ENCODE data around the gene LECT2.

The LECT2 gene

DNA sequence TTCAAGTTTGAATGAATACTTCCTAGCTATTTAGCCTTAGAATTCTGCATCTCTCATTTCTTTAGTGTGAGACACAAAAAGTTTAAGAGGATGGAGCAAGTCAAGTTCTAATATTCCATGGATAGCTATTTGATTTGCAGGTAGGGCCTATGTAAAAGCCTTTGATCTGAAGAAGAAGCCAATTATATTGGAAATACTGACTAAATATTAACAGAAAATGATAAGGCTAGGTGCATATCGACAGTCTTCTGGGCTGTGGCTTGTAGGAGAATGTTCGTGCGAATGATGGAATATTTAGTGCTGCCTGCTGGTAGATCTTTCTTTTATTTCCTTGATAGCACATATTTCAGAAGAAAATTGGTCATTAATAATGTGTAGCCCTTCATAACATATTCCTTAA lies at the start of gene LECT2:
TSS of gene LECT2 (minus strand) at position 85 of the 400 bp plus-strand sequence. CDS start 150 bp downstream, outside the sequence.
- no peak for TF ChIP-seq CTCF (conservative IDR thresholded peaks at IDR 0.05; ENCODE audit: low read depth, low read length)
- H3K4me3 ChIP-seq (ENCODE audit: low read depth, low read length), result no peak within 1 kb of the TSS
- no peak for DNase-seq (ENCODE audit: low read depth)

- DNase-seq (ENCODE audit: low read depth), result peak; percentile 48
- H3K4me3 ChIP-seq (ENCODE audit: low read depth, low read length), result no peak overlapping the region
- TF ChIP-seq CTCF (conservative IDR thresholded peaks at IDR 0.05; ENCODE audit: low read depth, low read length), result no peak
Measured at GRCh38 chr5:136004436-136004835, 49.7 kb upstream of the LECT2 start.

DNA sequence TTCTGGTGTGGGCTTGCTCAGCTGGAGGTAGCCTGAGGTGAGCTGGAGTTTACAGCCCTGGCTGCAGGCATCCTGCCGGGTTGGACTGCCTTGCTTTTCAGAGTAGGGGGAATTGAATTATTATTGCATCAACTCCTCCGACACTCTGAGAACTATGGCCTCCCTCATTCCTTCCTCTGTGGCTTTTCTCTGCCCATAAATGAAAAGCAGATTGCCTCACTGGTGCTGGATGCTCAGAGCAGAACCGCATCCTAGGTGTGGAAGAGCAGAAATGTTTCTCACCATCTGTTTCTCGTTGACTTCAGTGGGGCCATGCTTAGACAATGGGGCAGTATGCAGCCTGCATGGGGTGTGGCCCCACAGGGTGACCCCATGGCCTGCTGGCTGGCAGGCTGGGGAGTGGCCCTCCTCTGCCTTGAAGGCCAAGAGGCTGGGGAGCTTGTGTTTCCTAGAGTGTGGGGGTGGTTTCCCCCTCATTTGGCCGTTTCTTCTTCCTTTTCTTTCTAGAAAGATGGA lies 46.7 kb upstream of the LECT2 start:
- DNase-seq (ENCODE audit: low read depth), result peak; percentile 86
- TF ChIP-seq CTCF (conservative IDR thresholded peaks at IDR 0.05; ENCODE audit: low read depth, low read length), result no peak
- H3K4me3 ChIP-seq (ENCODE audit: low read depth, low read length), result no peak overlapping the region

- DNase-seq (ENCODE audit: low read depth), result no peak
- no peak for TF ChIP-seq CTCF (conservative IDR thresholded peaks at IDR 0.05; ENCODE audit: low read depth, low read length)
- no peak overlapping the region for H3K4me3 ChIP-seq (ENCODE audit: low read depth, low read length)
Measured at GRCh38 chr5:136000932-136001331, 46.1 kb upstream of the LECT2 start.

DNA sequence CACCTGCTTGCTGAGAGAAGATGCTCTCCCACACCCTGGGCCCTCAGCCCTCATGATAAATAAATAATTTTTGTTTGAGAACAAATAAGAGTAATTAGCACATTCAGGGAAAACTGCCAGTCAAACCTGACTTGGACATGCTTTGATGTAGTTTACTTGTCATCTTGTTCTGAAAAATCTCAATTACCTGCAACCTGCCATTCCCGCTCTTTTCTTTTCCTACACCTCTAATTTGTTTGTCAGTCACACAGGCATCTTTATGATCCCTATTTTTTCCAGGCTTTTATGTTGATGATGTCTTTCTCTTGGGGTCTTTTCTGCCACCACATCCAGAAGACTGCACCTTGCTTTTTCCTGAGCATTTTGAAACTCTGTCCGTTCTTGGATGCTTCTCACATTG lies 45.4 kb upstream of the LECT2 start:
- DNase-seq (ENCODE audit: low read depth), result no peak
- no peak overlapping the region for H3K4me3 ChIP-seq (ENCODE audit: low read depth, low read length)
- TF ChIP-seq CTCF (conservative IDR thresholded peaks at IDR 0.05; ENCODE audit: low read depth, low read length), result no peak

- H3K4me3 ChIP-seq (ENCODE audit: low read depth, low read length), result no peak overlapping the region
- DNase-seq (ENCODE audit: low read depth), result peak; percentile 88
- TF ChIP-seq CTCF (conservative IDR thresholded peaks at IDR 0.05; ENCODE audit: low read depth, low read length), result no peak
Measured at GRCh38 chr5:135999406-136000139, 44.8 kb upstream of the LECT2 start.

- no peak for TF ChIP-seq CTCF (conservative IDR thresholded peaks at IDR 0.05; ENCODE audit: low read depth, low read length)
- H3K4me3 ChIP-seq (ENCODE audit: low read depth, low read length), result no peak overlapping the region
- no peak for DNase-seq (ENCODE audit: low read depth)
Measured at GRCh38 chr5:135998889-135999288, 44.1 kb upstream of the LECT2 start.
